Stimulated activated CD4-positive, alpha-beta T cell treated with anti-CD3 and anti-CD28 coated beads, Interleukin-4, amount 100 ng/mL, for 48 hours (primary cell): Measurements from ENCODE around the gene ZNF664.

Experiments used
- DNase-seq, 2 donors: peaks; one replicate each; pipeline ENCODE4 v3.0.0-alpha.2; 2020; ENCODE audit warnings: low read depth in 2 of 2

The ZNF664 gene

GRCh38 chr12:124010687-124011086 is 37.7 kb downstream of the ZNF664 start:
- DNase-seq: no peak

DNA sequence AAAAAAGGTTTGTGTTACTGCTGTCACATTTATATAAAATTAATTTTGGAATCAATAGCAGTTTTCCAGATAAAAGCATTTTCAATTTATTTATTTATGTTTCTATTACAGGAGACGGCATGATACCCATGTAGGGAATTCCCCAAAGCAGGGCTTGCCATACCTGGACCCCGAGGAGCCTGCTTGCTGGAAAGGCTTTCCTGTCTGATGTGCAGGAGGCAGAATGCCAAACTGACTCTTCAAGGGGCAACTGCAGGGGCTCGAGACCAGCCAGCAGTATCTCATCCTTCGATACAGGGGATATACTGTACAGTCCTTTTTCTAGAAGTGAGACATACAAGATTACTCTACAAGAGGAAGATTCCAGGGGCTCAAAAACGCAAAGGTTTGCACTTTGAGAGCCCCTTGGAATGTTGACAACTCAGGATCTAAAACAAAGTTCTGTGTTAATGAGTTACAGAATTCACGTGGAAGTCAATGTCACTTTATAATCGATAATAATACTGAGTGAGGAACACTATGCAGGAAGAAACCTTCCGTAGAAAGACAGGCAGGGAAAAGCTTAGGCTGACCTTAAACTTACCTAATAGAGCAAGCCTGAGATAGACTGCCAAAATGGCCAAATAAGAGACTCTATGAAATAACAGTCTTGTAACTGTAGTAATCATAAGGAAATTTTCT is 38.6 kb downstream of the ZNF664 start:
- DNase-seq: no peak

DNA sequence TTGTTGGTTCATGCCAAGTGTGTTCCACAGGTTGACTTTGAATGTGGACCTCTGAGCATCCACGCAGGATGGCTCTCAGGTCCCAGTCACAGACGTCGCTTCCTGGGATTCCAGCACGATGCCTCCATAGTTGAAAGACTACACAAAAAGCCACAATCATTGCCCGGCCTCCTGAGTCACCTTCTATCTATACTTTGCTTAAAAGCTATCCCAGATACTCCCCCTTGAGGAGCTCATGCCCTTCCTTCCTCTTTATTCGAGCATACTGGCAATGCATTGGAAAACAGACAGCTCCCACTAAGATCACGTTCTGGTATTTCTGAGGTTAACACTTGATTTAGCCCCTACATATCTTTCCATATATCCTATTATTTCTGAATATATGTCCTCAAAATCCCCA is 40.1 kb downstream of the ZNF664 start:
- no peak for DNase-seq

DNA sequence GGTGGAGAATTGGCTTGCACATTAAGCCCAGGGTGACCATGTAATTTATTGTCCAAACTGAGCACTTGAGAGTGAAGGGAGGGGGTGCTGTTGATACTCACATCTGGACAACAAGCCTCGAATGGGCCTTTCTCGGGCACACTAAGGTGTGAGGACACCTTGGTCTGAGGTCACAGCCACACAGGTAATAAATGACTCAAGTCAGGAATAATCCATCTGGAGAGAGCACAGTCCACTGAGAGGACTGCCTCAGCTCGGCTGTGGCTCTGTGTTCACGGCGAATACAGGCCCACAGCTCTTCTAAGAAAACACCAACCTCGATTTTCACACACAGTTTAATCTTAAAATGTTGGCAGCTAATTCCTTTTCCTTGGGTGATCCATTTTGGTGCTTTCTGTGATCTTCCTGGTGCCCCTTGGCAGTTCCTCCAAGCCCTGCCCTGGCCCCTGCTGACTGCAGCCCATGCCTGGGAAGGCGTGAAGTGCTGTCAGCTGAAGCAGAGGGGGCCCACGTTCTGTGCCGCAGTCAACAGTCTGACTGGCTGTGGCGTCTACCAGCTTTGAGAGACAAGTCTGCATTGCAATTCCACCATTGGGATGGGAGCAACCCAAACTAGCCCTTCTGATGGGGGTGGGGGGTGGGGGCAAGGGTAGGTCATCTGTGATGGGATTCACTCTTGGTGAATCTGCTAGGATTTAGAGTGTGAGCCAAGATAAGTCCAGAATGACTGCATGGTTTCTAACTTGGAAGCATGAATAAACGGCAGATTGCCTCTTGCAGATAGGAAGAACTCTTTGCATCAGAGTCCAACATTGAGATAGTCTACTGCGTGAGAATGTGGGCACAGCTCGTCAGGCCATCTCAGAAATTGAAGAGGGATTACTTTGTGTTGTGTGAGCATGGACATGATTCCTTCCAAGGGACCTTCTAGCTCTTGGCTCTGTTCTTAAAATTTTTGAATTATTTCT is 42.8 kb downstream of the ZNF664 start:
- no peak for DNase-seq

DNA sequence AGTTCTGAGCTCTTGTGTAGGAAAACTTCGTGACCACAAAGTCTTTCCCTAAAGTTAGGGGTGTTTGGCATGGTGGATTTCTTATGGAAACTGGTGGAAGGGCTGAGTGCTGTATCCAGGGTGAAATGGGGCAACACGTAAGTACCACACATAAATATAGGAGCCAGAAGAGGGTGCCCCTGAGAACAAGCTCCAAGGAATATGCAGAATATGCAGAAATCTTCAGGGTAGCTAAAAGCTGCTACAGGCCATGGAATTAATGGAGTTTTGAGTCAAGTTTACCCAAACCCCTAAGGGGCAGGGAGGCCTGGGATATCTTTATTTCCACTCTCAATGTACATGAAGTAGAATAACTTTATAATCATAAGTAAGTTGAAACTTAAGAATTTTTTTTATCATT is 44.0 kb downstream of the ZNF664 start:
- no peak for DNase-seq

- DNase-seq: no peak
These were observed 45.5 kb downstream of the ZNF664 start for GRCh38 chr12:124018539-124018938.

DNA sequence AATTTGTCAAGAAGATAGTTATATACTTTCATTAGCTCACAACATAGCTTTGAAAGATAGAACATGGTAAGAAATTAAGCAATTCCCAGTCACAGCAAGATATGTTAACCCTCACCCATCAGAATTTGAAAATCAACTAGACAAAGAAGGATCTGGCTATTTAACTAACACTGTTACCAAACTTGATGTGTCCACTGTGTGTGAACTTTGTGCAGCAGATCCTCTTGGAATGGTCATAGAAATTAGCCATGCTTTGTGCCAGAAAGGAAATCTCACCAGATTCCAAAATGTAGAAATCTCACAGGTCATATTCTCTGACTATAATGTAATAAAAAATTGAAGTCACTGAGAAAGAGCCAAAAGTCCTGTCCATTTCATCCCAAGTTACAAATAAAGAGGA is 46.1 kb downstream of the ZNF664 start:
- DNase-seq: no peak

DNA sequence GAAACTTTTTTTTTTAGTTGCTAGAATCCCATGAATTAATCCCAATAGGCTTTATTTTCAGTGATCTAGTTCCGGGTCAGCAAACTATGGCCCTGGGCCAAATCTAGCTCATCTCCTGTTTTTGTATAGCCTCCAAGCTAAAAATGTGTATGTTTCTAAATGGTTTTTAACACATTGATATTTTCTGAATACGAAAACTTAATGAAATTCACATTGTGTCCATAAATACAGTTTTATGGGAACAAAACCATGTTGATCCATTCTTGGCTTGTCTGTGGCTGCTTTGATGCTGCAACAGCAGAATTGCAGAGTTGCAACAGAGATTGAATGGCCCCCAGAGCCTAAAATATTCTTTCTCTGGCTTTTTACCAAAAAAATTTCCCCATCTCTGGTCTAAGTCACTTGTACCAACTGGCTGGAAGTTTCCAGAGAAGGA is 47.5 kb downstream of the ZNF664 start:
- no peak for DNase-seq

DNA sequence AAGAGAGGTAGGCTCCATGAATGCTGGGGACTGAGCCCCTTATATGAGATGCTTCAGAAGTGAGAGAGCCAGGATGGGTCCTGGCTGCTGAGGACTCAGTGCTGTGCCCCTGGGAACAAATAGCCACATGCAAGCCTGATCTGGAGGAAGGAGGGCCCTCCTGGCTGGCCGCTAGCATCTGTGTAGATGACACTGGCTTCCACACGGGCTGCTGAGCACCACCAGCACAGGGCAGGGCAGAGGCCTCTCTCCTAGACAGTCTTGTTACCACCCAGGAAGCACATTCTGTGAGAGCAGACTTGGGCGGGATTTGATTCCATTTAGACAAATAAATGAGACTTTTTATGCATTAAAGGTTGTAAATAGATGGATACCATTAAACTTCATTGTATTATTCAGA is 48.0 kb downstream of the ZNF664 start:
- no peak for DNase-seq

GRCh38 chr12:124022161-124022560 is 49.1 kb downstream of the ZNF664 start:
- DNase-seq: no peak

DNA sequence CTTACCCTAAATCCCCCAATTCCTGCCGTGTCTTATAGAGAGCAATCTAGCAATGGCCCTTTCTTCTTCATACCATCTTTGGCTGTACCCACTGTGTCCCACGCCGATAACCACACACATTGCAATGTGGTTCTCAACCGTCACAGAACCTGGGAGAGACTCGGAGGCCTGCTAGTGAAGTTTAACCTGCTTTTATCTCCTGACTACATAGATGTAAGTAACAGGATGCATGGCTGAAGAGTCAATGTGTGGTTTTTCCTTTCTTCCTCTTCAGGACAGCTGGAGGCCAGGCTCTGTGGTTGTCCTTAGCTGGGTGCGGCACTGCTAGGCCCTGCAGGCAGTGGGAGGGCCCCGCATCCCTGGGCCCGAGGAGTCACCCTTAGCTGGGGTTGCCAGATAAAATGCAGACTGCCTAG is 51.3 kb downstream of the ZNF664 start:
- no peak for DNase-seq

GRCh38 chr12:124024776-124025175 is 51.8 kb downstream of the ZNF664 start:
- no peak for DNase-seq

DNA sequence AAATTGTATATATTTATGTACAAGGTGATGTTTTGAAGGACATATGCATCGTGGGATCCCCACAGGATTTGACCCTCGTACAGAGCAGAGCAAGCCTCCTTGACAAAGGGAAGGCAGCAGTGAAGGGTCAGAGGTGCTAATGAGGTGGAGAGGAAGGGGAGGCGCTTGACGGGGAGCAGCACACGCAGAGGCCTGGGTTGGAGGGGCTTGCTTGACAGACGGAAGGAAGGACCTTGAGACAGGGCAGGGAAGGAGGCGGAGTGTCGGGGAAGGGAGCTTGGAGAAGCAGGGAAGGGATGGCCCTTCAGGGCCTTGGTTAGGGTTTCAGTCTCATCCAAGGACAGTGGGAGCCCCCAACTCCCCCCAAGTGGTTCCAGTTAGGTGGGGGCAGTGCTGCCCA is 52.6 kb downstream of the ZNF664 start:
- DNase-seq: no peak

DNA sequence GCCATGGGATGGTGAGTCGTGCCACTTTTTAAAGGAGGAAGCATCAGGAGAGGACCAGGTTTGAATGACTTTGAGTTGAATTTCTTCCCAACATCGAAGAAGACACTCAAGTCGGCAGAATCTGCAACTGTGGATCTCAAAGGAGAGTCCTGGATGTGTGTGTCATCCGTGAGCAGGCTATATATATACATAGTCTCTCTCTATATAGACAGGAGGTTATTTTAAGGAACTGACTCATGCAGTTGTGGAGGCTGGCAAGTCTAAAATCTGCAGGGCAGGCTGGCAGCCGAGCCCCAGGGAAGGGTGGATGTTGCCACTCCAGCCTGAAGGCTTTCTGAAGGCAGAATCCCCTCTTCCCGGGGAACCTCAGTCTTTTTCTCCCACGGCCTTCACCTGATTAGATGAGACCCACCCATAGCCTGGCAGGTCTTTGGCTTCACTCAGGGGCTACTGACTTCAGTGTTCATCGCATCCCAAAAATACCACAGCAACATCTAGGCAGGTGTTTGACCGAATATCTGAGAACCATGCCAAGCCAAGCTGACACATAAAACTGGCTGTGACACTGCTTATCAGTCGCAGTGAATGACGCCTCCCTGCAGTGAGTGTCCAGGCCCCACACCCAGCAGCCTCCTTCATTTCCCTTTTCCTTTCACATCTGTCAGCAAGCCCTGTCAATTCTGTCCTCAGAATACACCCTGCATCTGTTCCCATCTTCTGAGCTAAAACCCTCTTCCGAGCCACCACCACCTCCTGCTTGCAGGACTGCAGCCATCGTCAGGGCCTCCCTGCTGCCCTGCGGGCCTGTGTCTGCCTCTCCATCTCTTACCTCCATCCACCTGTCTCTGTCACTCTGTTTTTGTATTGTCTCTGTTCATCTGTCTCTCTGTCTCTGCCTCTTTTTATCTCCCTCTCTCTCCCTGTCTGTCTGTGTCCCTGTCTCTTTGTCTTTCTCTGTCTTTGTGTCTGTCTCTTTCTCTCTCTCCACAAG is 54.0 kb downstream of the ZNF664 start:
- DNase-seq: no peak

DNA sequence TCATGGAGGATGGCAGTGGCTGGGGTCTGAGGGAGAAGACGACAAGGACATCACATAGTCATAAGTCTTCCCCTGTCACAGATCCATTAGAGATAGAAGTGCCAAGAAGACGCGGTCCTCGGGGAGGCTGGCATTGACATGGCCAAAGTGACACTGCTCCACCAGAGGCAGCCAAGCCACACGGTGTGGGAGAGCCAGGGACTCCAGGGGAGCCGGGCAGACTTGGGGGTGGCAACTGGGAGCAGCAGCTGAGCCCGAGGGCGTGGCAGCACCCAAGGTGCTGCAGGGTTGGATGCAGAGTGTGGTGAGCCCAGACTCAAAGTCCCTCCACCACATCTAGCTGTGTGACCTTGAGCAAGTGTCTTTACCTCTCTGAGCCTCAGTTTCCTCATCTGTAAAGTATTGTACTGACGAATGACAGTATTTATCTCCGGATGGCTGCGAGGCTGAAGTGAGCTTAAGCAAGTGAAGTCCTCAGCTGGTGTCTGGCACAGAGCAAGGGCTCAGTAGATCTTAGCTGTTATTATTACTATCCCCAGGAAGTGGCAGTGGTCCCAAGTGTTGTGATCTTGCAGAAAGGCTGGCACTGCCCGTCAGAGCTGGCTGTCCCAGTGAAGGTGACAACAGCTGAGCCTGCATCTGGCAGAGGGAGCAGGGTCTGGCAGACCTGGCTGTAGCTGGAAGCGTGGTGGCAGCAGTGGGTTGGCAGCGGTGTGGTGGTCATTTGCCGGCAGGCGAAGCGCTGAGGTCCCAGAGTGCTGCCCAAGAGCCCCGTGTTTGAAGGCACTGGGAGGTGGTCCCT is 54.9 kb downstream of the ZNF664 start:
- no peak for DNase-seq

- no peak for DNase-seq
These were observed 55.5 kb downstream of the ZNF664 start for GRCh38 chr12:124028555-124028925.

- DNase-seq: no peak
These were observed 57.0 kb downstream of the ZNF664 start for GRCh38 chr12:124030008-124030407.

- DNase-seq: no peak
These were observed 57.5 kb downstream of the ZNF664 start for GRCh38 chr12:124030510-124030909.

DNA sequence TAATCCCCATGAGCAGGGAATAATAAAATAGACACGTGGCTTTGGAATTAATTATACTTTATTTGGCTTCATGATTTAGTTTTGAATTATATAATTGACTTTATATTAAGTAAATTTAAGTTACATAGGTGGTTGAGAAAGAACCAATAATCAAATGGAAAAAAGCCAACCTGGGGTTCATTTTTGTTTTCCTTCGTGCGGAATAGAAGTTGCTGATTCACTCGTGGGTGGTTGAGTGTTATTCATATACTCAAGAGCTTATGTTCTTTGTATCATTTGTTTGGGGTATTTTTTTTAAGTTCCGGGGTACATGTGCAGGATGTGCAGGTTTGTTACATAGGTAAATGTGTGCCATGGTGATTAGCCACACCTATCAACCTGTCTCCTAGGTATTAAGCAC is 58.0 kb downstream of the ZNF664 start:
- DNase-seq: no peak

GRCh38 chr12:124032265-124032886 is 59.4 kb downstream of the ZNF664 start:
- peak in 1 of 2 donors; percentile 16 for DNase-seq

GRCh38 chr12:124033859-124034258 is 60.8 kb downstream of the ZNF664 start:
- no peak for DNase-seq
